ENCODE measurements around the gene MAEL.

GRCh38 chr1:166999075-166999474, 10.0 kb downstream of the MAEL start:
- TF ChIP-seq SNAI1 (CRISPR knock-in tag; IDR thresholded peaks at IDR 0.05; ENCODE audit: borderline replicate concordance) (no peak), EP300 (IDR thresholded peaks at IDR 0.05; ENCODE audit: low read depth in 2 of 2, low read length in 2 of 2) (no peak), EP300 (CRISPR knock-in tag; IDR thresholded peaks at IDR 0.05; ENCODE audit: borderline replicate concordance) (no peak), ZSCAN30 (CRISPR knock-in tag; IDR thresholded peaks at IDR 0.05) (no peak), ZBTB4 (CRISPR knock-in tag; IDR thresholded peaks at IDR 0.05; ENCODE audit: borderline replicate concordance) (no peak), XRCC5 (optimal IDR thresholded peaks at IDR 0.05; ENCODE audit: low read length) (no peak), EZH2 (conservative IDR thresholded peaks at IDR 0.05; ENCODE audit: low read depth, low read length) (no peak), ZNF354B (CRISPR knock-in tag; IDR thresholded peaks at IDR 0.05) (no peak), POLR2AphosphoS5 (IDR thresholded peaks at IDR 0.05; ENCODE audit: low read depth, low read length) (no peak), ZC3H4 (CRISPR knock-in tag; IDR thresholded peaks at IDR 0.05; ENCODE audit: borderline replicate concordance) (no peak), ZBTB10 (CRISPR knock-in tag; IDR thresholded peaks at IDR 0.05; ENCODE audit: borderline replicate concordance) (no peak), JUND (CRISPR knock-in tag; IDR thresholded peaks at IDR 0.05) (no peak), ZNF749 (CRISPR knock-in tag; IDR thresholded peaks at IDR 0.05; ENCODE audit: borderline replicate concordance) (no peak)

Measured in HepG2 (cell line).